Thymus (tissue), 11 donors: ENCODE measurements around the gene LRFN4. TPM values are rescaled to one million over a fixed set of nuclear protein-coding genes. Genes with fewer than 3 reads are reported as not detected.

Experiments used
- DNase-seq, 9 donors: peaks; one replicate each; pipeline ENCODE4 v3.0.0-alpha.2; 2013; ENCODE audit warnings: low spot score in 9 of 9, low read depth in 6 of 9, missing footprints in 1 of 9
- H3K27ac ChIP-seq, 2 donors: one replicate each; pipeline ENCODE4 v1.5.1; 2013; ENCODE audit warnings: control low read depth in 1 of 2, low read depth in 1 of 2, low read length in 1 of 2, mild to moderate bottlenecking in 1 of 2, moderate library complexity in 1 of 2
- H3K27me3 ChIP-seq, 2 donors: one replicate each; pipeline ENCODE4 v1.5.1; 2013; ENCODE audit warnings: low read length in 1 of 2; ENCODE audit not compliant: control insufficient read depth in 2 of 2, insufficient read depth in 1 of 2
- H3K36me3 ChIP-seq, 2 donors: one replicate each; pipeline ENCODE4 v1.5.1; 2013; ENCODE audit warnings: low read length in 1 of 2, mild to moderate bottlenecking in 1 of 2, moderate library complexity in 1 of 2; ENCODE audit not compliant: control insufficient read depth in 2 of 2, insufficient read depth in 2 of 2
- H3K4me1 ChIP-seq, 2 donors: one replicate each; pipeline ENCODE4 v1.5.1; 2013; ENCODE audit warnings: low read length in 2 of 2; ENCODE audit not compliant: control insufficient read depth in 2 of 2, insufficient read depth in 2 of 2
- H3K4me3 ChIP-seq, 2 donors: one replicate each; pipeline ENCODE4 v1.5.1; 2013; ENCODE audit warnings: low read length in 2 of 2, control low read depth in 1 of 2, mild to moderate bottlenecking in 1 of 2
- H3K9me3 ChIP-seq, 2 donors: one replicate each; pipeline ENCODE4 v1.5.1; 2013; ENCODE audit warnings: low read length in 1 of 2, mild to moderate bottlenecking in 1 of 2; ENCODE audit not compliant: control insufficient read depth in 2 of 2, insufficient read depth in 1 of 2
- WGBS: extraction: QIAGEN DNeasy Blood & Tissue Kit; methylation state at CpG from one replicate; pipeline ENCODE4 v1.1.7; 2013; 5-methylcytosine and 5-hydroxymethylcytosine counted together
- polyA plus RNA-seq: library from polyadenylated mRNA; stranded (reverse); fragments of 200-250 nt; gene quantifications from one replicate; pipeline ENCODE4 v1.2.3, GENCODE V29; 2013
- total RNA-seq: library from RNA; stranded (reverse); fragments of 120-200 nt; gene quantifications from one replicate; pipeline ENCODE4 v1.2.4, GENCODE V29; 2013
- donor health status: healthy.

Gene LRFN4
- total and polyA plus RNA-seq, 2 donors, result 10.7 to 20.1 TPM

DNA sequence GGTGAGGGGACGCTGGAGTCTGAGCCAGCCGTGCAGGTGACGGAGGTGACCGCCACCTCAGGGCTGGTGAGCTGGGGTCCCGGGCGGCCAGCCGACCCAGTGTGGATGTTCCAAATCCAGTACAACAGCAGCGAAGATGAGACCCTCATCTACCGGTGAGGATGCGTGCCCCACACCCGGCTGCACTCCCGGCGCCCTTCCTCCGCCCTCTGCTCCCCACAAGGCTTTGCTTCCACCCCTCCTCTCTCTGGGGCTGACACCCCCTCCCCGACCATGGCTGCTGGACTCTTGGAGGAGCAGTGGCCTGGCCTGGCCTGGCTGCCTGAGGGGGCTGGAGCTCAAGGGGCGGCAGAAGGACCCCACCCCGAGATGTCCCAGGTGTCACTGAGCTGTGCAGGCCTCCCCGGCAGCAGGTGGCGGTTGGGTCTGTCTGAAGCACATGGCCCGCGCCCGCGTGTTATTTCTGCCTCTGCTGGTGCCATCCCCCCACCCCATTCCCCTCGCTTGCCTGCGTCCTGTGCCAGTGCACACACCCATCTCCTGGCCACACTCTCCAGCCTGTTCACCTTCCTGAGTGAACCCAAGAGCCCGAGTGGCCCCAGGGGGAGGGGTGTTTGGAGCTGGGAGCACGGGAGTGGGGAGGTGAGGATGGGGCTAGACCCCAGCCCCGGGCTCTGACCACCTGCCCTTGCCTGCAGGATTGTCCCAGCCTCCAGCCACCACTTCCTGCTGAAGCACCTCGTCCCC is 2.2 kb downstream of the LRFN4 start:
- no peak overlapping the region for H3K27ac ChIP-seq
- 96% methylated on average over 29 of the region's 29 CpGs for WGBS
- peaks cover 2 to 13% of the 10 kb centered on the region in 2 donors for H3K36me3 ChIP-seq
- H3K27me3 ChIP-seq, result no peaks in the 10 kb centered on the region
- no peak for DNase-seq
- H3K4me3 ChIP-seq, result no peak overlapping the region
- H3K4me1 ChIP-seq, result peaks cover 10% of the 10 kb centered on the region in 2 donors
- no peaks in the 10 kb centered on the region for H3K9me3 ChIP-seq

- H3K4me3 ChIP-seq, result no peak overlapping the region
- no peaks in the 10 kb centered on the region for H3K9me3 ChIP-seq
- no peak overlapping the region for H3K27ac ChIP-seq
- WGBS, result 98% methylated on average over 41 of the region's 41 CpGs
- H3K36me3 ChIP-seq, result peaks cover 2 to 13% of the 10 kb centered on the region in 2 donors
- peaks cover 10% of the 10 kb centered on the region in 2 donors for H3K4me1 ChIP-seq
- H3K27me3 ChIP-seq, result no peaks in the 10 kb centered on the region
- no peak for DNase-seq
Measured at GRCh38 chr11:66859686-66860448, 3.0 kb downstream of the LRFN4 start.

GRCh38 chr11:66860449-66860831 is 3.6 kb downstream of the LRFN4 start:
- no peak overlapping the region for H3K4me3 ChIP-seq
- H3K27ac ChIP-seq, result no peak overlapping the region
- H3K27me3 ChIP-seq, result no peaks in the 10 kb centered on the region
- H3K9me3 ChIP-seq, result no peaks in the 10 kb centered on the region
- WGBS, result 92% methylated on average over 18 of the region's 18 CpGs
- peaks cover 9 to 10% of the 10 kb centered on the region in 2 donors for H3K4me1 ChIP-seq
- no peak for DNase-seq
- H3K36me3 ChIP-seq, result peaks cover 2 to 13% of the 10 kb centered on the region in 2 donors

GRCh38 chr11:66861038-66861773 is 4.3 kb downstream of the LRFN4 start:
- 97% methylated on average over 32 of the region's 32 CpGs for WGBS
- H3K4me1 ChIP-seq, result peaks cover 4% of the 10 kb centered on the region in 2 donors

DNA sequence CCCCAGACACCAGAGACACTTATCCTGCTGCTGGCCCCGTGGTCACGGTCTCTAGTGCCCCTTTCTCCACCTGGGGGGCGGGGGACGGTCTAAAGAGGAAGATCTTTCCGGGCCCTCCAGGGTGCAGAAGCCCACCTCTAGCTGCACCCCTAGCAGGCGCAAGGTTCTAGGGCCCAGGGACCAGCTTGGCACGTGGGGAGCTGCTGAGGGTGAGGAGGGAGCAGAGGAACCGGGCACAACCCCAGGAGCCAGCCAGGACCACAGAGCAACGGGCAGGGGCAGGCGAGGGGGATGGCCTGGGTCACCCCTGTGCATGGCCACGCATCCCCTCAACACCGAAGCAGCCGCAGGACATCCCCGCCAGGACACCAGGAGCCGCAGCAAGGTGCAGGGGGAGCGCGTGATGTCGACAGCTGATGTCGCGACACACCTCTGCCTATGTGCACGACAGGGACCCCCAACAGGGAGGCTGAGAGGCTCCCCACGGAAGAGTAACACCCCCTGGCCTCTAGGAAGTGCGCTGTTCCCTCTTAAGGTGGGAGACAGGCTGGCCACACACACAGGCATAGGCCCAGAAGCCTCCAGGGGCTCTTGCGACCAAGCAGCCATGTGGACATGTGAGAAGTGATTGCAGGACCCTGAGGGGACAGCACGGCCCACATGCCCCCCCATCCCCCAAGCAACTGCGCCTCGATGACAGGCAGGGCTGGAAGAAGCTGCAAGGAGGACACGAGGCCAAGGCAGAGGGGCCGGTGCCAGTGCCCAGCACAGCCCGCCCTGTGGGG is 5.1 kb downstream of the LRFN4 start:
- Histone ChIP-seq H3K27ac (no peak overlapping the region), H3K4me3 (no peak overlapping the region), H3K9me3 (no peaks in the 10 kb centered on the region), H3K27me3 (no peaks in the 10 kb centered on the region), H3K4me1 (peaks cover 4% of the 10 kb centered on the region in 2 donors), H3K36me3 (peaks cover 2 to 13% of the 10 kb centered on the region in 2 donors)
- DNase-seq, result no peak
- WGBS, result 97% methylated on average over 30 of the region's 30 CpGs

More at GRCh38 chr11:66861038-66861773, 4.3 kb downstream of the LRFN4 start:
- Histone ChIP-seq H3K27ac (no peak overlapping the region), H3K27me3 (no peaks in the 10 kb centered on the region), H3K36me3 (peaks cover 2 to 13% of the 10 kb centered on the region in 2 donors), H3K4me3 (no peak overlapping the region), H3K9me3 (no peaks in the 10 kb centered on the region)
- no peak for DNase-seq

DNA sequence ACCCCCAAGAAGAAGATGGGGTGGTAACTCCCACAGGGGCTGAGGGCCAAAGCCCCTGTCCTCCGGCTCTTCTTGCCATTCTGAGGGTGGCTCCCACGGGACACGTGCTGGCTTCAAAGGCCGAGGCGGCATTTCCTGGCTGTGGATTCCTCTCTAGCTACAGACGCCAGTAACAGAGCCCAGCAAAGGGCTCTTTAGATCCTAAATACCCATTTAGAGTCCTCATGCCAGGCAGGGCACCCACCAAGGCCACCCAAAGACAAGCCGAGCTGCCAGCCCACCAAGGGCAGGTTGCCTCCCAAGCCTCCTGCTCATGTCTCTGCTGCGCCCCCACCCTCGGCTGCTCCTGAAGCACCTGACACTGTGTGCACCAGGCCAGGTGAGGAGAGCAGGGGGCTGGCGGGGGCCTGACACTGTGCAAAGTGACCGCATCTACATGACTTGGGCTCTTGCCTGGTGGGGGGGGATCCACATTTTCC is 5.7 kb downstream of the LRFN4 start:
- no peak for DNase-seq
- H3K27me3 ChIP-seq, result no peaks in the 10 kb centered on the region
- no peak overlapping the region for H3K27ac ChIP-seq
- H3K36me3 ChIP-seq, result peaks cover 2 to 13% of the 10 kb centered on the region in 2 donors
- 97% methylated on average over 11 of the region's 11 CpGs for WGBS
- no peaks in the 10 kb centered on the region for H3K9me3 ChIP-seq
- peaks cover under 1% of the 10 kb centered on the region in 2 donors for H3K4me1 ChIP-seq
- no peak overlapping the region for H3K4me3 ChIP-seq

DNA sequence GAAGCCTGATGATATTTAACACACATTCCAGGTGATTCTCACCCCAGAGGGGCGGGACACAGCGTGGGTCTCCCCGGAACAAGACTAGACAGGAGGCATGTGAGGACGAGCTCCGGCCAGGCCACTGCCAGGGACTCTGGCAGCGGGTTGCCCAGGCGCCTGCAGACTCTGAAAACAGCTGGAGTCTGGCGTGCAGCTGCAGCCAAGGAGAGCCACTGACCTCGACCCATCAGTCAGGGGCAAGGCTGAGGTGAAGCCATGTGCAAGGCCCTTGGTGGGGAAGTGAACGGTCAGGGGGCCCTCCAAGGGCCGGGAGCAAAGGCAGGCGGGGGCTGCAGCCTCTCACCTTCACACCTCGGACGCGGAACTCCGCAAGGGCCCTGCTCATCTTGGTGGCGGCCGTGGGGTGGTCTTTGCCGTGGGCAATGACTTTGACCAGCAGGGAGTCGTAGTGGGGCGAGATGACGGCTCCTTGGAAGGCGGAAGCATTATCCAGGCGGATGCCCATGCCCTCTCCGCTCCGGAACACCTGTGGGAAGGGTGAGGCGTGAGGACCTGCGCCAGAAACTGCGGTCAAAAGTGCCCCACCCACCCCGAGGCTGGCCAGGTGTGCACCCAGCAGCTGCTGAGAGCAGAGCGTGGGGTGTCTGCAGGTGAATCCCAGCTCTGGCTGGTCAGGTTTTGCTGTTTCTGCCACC is 6.7 kb downstream of the LRFN4 start:
- Histone ChIP-seq H3K9me3 (no peaks in the 10 kb centered on the region), H3K4me3 (no peak overlapping the region), H3K27me3 (no peaks in the 10 kb centered on the region), H3K4me1 (peaks cover 0 to 3% of the 10 kb centered on the region in 2 donors), H3K36me3 (peaks cover 2 to 8% of the 10 kb centered on the region in 2 donors), H3K27ac (no peak overlapping the region)
- DNase-seq, result no peak
- 94% methylated on average over 31 of the region's 31 CpGs for WGBS
